Stimulated activated CD8-positive, alpha-beta memory T cell treated with anti-CD3 and anti-CD28 coated beads, Interleukin-4, amount 100 ng/mL, for 1 hour (primary cell): ENCODE data around the gene FBXO3.
A peak's percentile ranks its signal among the peaks of the same experiment; 100 is the strongest.

Source experiments
- DNase-seq, 2 donors: peaks; one replicate each; pipeline ENCODE4 v3.0.0-alpha.2; 2020; ENCODE audit warnings: low read depth in 2 of 2, low spot score in 1 of 2

The FBXO3 gene

GRCh38 chr11:33772300-33772699 is 2.0 kb downstream of the FBXO3 start:
- no peak for DNase-seq

DNA sequence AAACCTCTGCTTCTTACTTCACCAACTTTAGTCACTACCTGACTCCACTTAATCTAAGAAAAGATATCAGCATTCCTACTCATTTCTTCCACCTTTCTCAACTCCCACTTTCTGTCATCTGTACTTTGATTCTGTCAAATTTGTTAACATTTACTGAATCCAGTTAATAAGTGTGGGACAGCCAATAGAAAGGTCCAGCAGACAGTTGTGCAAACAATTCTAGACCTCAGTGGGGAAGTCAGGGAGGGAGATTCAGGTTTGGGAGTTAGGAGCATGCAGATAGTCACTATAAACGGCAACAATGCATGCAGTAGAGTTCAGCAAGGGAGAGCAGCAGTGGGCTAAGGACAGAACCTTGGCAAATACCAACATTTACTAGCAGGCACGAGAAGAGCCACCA is 4.1 kb downstream of the FBXO3 start:
- no peak for DNase-seq

DNA sequence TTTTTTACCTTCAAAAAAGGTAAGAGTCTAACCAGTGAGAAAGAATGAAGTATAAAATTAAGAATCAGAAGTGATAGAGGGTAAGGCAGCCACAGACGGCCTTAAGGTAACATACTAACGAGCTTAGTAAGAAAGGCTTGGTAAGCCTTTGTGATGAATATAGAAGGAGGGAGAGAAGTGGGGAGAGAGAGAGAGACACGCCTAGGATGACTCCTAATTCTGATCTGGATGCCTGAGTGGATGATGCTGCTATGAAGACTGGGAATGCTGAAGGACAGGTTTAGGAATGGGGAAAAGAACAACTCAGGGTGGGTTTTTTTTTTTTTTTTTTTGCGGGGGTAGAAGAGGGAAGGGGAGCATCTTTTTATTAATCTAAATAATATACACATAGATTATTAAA is 4.8 kb downstream of the FBXO3 start:
- DNase-seq: no peak

GRCh38 chr11:33767624-33768023 is 6.7 kb downstream of the FBXO3 start:
- DNase-seq: no peak

DNA sequence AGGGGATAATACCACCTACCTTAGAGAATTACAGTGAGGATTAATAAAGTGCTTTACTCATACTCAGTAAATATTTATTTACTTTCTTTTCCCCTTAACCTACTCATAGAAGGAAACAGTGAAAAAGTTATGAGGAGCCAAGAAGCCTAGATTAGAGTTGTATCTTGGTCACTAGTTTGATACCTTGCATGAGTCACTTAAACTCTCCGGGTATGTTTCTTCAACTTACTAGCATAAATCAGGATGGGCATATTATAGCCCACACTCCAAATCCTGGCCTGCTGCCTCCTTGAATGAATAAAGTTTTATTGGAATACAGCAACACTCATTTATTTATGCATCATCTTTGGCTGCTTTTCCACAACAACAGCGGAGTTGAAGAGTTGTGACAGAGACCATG is 8.2 kb downstream of the FBXO3 start:
- DNase-seq: no peak

DNA sequence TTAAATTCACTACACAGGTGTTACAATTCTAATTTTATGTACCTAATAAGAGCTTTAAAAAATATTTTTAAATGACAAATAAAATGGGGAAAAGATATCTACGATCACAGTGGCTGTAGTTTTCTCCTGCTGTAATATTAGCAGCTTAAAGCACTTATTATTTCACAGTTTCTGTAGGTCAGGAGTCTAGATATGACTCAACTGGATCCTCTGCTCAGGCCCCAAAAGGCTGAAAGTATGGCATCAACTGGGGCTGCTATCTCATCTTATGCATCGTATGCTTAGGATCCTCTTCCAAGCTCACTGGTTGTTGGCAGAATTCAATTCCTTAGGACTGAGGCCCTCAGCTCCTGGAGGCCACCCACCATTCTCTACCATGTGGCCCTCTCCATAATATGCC is 12.8 kb downstream of the FBXO3 start:
- DNase-seq: no peak

- no peak for DNase-seq
Measured at GRCh38 chr11:33753304-33753967, 20.9 kb downstream of the FBXO3 start.

DNA sequence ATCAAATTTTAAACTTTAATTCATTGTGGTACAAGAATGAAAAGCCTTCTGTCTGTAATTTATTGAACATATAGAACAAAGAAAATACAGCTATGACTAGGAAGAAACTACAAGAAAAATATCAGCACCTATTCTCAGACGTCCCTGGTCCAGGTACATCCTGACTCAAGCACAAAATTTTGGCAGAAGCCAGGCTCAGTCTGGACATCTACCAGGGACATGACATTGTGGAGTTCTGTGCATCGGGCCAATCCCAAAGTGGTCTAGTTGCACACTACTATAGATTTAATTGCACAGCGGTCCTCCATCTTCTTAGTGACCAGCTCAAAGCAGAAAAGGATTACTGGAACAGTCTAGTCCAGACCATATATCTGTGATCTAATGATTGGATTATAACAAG is 22.4 kb downstream of the FBXO3 start:
- no peak for DNase-seq

DNA sequence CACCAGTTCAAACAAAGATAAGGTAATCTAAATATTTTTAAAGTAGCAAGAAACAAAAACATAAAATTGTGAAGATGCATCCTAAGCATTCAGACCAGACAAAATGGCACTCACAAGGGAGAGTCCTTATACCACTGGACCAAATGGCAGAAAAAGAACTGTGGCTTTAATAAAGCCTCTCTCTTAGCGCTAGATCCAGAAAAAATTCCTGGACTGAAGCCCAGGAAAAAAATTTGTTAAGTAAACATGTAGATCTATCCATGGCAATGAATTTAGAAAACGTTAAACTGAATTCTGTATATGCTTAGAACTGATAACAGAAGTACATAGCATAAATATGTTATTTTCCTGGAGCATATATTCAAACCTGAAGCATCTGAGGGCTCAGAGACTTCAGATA is 26.3 kb downstream of the FBXO3 start:
- DNase-seq: no peak

DNA sequence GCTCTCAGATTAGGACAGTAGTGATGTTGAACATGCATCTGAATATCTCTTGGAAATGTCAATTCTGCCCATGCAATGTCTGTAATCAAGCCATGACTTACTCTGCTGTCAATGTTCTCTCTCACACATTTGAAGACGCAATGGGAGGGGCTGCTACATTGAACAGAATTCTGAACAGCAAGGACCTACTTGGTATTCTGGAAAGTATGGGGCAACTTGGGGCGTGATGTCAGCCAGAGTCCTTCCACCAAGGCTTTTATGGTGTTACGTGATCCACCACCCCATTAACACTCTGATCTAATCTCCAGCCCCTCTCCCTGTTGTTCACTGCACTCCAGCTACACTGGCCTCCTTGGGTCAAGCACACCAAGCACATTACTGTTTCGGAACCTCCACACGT is 31.0 kb downstream of the FBXO3 start:
- no peak for DNase-seq

DNA sequence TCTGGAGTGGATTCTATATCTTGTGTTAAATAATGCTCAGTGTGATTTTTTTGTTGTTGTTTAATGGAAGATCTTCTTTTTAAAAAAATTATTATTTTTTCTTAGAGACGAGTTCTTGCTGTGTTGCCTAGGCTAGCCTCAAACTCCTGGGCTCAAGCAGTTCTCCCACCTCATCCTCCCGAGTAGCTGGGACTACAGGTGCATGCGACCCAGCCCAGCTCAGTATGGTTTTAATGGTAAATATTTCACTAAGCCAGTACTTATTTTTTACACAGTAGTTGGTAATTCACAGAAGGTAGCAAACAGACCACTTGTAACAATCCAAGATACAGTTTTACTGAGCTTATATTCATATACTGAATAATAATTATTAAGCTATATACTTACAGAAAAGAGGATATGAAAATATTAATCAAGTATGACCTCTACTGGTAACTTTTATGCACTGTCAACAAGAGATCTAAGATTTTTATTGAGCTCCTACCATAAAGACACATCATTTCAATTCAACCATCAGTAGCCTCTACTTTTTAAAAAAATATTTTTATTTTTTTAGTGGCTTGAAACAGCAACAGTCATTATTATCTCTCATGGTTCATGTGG is 32.0 kb downstream of the FBXO3 start:
- DNase-seq: no peak

- no peak for DNase-seq
Measured at GRCh38 chr11:33741806-33742205, 32.5 kb downstream of the FBXO3 start.

- no peak for DNase-seq
Measured at GRCh38 chr11:33737362-33737821, 36.9 kb downstream of the FBXO3 start.

GRCh38 chr11:33736148-33736812 is 38.0 kb downstream of the FBXO3 start, which contains the start of gene CD59:
TSS of gene CD59 (minus strand) at chr11:33736423. CDS start at chr11:33722445, 13,978 bp downstream.
- DNase-seq: peak; percentile 70 to 81

GRCh38 chr11:33735271-33736147 is 38.8 kb downstream of the FBXO3 start:
- no peak for DNase-seq

GRCh38 chr11:33734441-33735270 is 39.7 kb downstream of the FBXO3 start:
- no peak for DNase-seq

GRCh38 chr11:33733980-33734379 is 40.3 kb downstream of the FBXO3 start:
- DNase-seq: no peak

- no peak for DNase-seq
Measured at GRCh38 chr11:33731723-33732531, 42.4 kb downstream of the FBXO3 start.

- no peak for DNase-seq
Measured at GRCh38 chr11:33730716-33731115, 43.6 kb downstream of the FBXO3 start.
